D721Med (cell line): ENCODE results near the gene SPRR2G.
"Not testable (repeated sequence)": the region's sequence is repeated elsewhere in the genome, so short reads cannot be mapped to it uniquely, and the experiment has no call there.

Experiments used
- DNase-seq: peaks from one replicate; pipeline ENCODE4 v3.0.0; 2011; ENCODE audit warnings: low spot score; ENCODE audit not compliant: insufficient read length
- FAIRE-seq: peaks from 2 replicates; lab custom pipeline; 2011; peaks lifted over from hg19 to GRCh38; lab: Jason Lieb, UNC
- TF ChIP-seq, protein P1 (sequence below): IDR thresholded peaks from 2 replicates; pipeline ENCODE4 v1.5.1; 2012; ENCODE audit warnings: mild to moderate bottlenecking, control low read depth; ENCODE audit not compliant: insufficient read depth; ENCODE audit errors: missing control alignments

SPRR2G gene

DNA sequence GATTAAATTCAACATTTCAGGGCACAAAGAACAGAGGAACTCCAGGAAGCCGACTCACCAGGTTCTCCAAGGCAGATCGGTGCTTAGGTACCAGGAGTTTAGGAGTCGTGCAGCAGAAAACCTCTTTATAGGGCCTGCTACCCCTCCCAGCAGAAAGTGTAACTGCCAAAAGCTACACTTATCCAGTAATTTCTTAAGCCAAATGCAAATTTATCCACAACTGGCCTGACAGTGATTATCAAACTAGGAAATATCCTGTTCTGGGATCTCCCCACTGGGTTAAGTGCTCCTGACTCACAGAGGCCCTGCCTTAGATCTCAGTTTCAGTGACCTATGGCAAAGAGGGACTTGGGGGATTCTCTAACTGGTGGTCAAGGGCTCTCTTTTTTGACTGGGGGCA lies 37.3 kb downstream of the SPRR2G start, which contains the start of gene SPRR2F:
Gene SPRR2F (minus strand): TSS at position 101 of the 400 bp plus-strand sequence. CDS start 783 bp downstream, outside the sequence.
- TF ChIP-seq, protein P1, sequence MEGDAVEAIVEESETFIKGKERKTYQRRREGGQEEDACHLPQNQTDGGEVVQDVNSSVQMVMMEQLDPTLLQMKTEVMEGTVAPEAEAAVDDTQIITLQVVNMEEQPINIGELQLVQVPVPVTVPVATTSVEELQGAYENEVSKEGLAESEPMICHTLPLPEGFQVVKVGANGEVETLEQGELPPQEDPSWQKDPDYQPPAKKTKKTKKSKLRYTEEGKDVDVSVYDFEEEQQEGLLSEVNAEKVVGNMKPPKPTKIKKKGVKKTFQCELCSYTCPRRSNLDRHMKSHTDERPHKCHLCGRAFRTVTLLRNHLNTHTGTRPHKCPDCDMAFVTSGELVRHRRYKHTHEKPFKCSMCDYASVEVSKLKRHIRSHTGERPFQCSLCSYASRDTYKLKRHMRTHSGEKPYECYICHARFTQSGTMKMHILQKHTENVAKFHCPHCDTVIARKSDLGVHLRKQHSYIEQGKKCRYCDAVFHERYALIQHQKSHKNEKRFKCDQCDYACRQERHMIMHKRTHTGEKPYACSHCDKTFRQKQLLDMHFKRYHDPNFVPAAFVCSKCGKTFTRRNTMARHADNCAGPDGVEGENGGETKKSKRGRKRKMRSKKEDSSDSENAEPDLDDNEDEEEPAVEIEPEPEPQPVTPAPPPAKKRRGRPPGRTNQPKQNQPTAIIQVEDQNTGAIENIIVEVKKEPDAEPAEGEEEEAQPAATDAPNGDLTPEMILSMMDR: no peak
- FAIRE-seq (no peak), DNase-seq (no peak)

DNA sequence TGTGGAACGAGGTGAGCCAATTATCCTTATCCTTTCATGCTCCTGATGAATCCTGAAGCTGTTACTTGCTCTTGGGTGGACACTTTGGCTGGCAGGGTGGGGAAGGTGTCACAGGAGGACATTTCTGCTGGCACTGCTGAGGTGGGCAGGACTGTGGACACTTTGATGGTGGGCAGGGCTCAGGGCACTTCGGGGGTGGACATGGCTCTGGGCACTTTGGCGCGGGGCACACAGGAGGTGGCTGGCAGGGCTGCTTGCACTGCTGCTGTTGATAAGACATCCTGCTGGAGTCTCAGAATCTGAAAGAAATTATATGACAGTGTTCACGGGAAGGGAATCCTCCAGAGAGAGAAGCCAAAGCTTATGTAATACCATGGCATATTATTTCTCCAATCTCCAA lies 38.2 kb downstream of the SPRR2G start:
- not testable (repeated sequence) for FAIRE-seq, DNase-seq

DNA sequence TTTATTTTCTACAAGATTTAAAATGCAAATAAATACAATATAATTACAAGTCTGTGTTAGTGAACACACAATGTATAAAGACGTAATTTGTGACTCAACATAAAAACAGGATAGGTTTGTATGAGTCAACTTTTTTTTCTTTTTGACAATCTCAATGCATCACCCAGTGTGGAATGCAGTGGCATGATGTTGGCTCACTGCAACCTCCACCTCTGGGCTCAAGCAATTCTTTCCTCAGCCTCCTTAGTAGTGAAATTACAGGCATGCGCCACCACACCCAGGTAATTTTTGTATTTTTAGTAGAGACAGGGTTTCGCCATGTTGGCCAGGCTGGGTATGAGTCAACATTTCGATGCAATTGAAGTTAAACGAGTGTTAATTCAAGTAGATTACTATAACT lies 50.4 kb downstream of the SPRR2G start:
- FAIRE-seq: no peak

More for the DNA sequence above, 50.4 kb downstream of the SPRR2G start:
- no peak for DNase-seq
- TF ChIP-seq, protein P1: no peak
